RWPE1 (cell line): ENCODE data around the gene ZYG11B.

Experiments
- CTCF ChIA-PET: fragments of 350-600 bp; sonication (Branson Sonifier 250); formaldehyde crosslinking; extraction: SDS; loops from one replicate; lab custom pipeline; 2021; lab: Yijun Ruan, JAX
- POLR2A ChIA-PET: fragments of 400-600 bp; formaldehyde crosslinking; extraction: SDS; loops from one replicate; lab custom pipeline; 2020; ENCODE audit warnings: antibody characterized with exemption; ENCODE audit not compliant: low non-redundant PET; lab: Yijun Ruan, JAX
- DNase-seq: peaks from one replicate; pipeline ENCODE4 v3.0.0; 2012; ENCODE audit warnings: low spot score
- H3K27ac ChIP-seq: fragments of 450-650 bp; 2 replicates; pipeline ENCODE4 v1.5.1; 2017
- CTCF ChIP-seq: fragments of 450-650 bp; conservative IDR thresholded peaks from 2 replicates; pipeline ENCODE4 v1.5.1; 2017; ENCODE audit warnings: low read depth, mild to moderate bottlenecking

Gene ZYG11B

GRCh38 chr1:52876843-52877242 lies 150.6 kb downstream of the ZYG11B start:
- H3K27ac ChIP-seq, result no peak overlapping the region
- CTCF ChIA-PET, result interaction anchor here (0.6 kb wide), 1 partner anchor 16 kb away, joined by 3 read pairs; no protein-coding TSS in a partner anchor
- no peak for DNase-seq
- POLR2A ChIA-PET, result no interaction called here
- TF ChIP-seq CTCF, result no peak
